ENCODE results near the gene IPO8. TPM values are rescaled to one million over a fixed set of nuclear protein-coding genes. Genes with fewer than 3 reads are reported as not detected.
A peak's percentile ranks its signal among the peaks of the same experiment; 100 is the strongest.

IPO8 gene
- total RNA-seq, 2 donors from 2014 or later: 39.4 to 80.0 TPM

DNA sequence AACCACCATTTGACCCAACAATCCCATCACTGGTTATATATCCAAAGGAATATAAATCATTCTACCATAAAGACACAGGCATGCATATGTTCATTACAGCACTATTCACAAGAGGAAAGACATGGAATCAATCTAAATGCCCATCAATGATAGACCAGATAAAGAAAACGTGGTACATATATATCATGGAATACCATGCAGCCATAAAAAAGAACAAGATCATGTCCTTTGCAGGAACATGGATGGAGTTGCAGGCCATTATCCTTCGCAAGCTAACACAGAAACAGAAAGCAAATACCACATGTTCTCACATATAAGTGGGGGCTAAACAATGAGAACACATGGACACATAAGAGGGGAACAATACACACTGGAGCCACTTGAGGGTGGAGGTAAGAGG lies 43.4 kb upstream of the IPO8 start:
- H3K9me3 Mint-ChIP-seq: peaks cover 5% of the 10 kb centered on the region
- Histone ChIP-seq H3K4me3 (ENCODE audit: low read length) (no peak overlapping the region), H3K4me1 (ENCODE audit: control insufficient read depth, insufficient read depth, low read length) (no peaks in the 10 kb centered on the region), H3K9ac (ENCODE audit: extremely low read depth, low read length, poor library complexity, severe bottlenecking) (no peak overlapping the region), H3K27ac (ENCODE audit: low read depth, low read length) (no peak overlapping the region), H3K9me3 (ENCODE audit: control insufficient read depth, low read length) (peaks cover 7% of the 10 kb centered on the region), H3K36me3 (ENCODE audit: control insufficient read depth, insufficient read depth, low read length) (peaks cover 73% of the 10 kb centered on the region), H3K27me3 (ENCODE audit: control insufficient read depth, insufficient read depth, low read length, poor library complexity, severe bottlenecking) (no peaks in the 10 kb centered on the region)
- no peak overlapping the region for H3K27ac Mint-ChIP-seq
- TF ChIP-seq, protein P1, sequence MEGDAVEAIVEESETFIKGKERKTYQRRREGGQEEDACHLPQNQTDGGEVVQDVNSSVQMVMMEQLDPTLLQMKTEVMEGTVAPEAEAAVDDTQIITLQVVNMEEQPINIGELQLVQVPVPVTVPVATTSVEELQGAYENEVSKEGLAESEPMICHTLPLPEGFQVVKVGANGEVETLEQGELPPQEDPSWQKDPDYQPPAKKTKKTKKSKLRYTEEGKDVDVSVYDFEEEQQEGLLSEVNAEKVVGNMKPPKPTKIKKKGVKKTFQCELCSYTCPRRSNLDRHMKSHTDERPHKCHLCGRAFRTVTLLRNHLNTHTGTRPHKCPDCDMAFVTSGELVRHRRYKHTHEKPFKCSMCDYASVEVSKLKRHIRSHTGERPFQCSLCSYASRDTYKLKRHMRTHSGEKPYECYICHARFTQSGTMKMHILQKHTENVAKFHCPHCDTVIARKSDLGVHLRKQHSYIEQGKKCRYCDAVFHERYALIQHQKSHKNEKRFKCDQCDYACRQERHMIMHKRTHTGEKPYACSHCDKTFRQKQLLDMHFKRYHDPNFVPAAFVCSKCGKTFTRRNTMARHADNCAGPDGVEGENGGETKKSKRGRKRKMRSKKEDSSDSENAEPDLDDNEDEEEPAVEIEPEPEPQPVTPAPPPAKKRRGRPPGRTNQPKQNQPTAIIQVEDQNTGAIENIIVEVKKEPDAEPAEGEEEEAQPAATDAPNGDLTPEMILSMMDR (conservative IDR thresholded peaks at IDR 0.05): no peak
- WGBS, 2 experiments (ENCODE audit: insufficient coverage in 1 of 2, insufficient read length in 1 of 2): 95% methylated on average over 2 of the region's 2 CpGs; no CpG with 5 or more reads in 1 of the 2 experiments
- H3K27me3 Mint-ChIP-seq (ENCODE audit: insufficient read depth): no peaks in the 10 kb centered on the region
- no peaks in the 10 kb centered on the region for H3K4me1 Mint-ChIP-seq
- no peak overlapping the region for H3K4me3 Mint-ChIP-seq
- peaks cover 56% of the 10 kb centered on the region for H3K36me3 Mint-ChIP-seq (ENCODE audit: low read depth)
- DNase-seq: no peak

DNA sequence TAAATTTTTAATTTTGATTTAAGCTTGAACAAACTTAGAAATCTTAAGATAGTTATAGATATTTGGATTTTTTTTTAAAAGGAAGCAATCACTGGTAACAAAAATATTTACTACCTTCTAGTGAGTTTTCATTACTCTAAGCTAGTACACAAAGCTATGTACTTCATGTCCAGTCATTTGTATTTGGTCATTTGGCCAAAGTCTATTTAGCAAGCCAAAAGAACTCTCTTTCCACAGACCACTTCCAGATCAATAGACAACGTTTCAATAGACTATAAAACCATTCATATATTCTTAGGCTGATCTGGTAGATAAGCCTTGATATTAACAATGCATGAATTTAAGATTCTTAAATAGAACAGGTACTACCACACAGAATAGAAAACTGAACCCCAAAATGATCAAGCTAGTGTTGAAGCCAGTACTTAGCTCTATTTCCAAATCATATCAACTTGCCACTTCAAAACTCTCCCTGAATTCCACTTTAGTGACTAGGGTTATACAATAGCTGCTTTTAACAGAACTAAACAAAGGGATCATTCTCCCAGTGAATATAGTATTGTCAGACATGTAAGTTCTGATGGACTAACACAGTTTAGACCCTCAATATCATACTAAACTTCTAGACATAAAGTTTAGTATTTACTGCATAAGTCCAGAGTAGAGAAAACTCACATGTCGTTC lies 37.4 kb upstream of the IPO8 start:
- peaks cover 67% of the 10 kb centered on the region for H3K36me3 Mint-ChIP-seq (ENCODE audit: low read depth)
- Histone ChIP-seq H3K9me3 (ENCODE audit: control insufficient read depth, low read length) (no peaks in the 10 kb centered on the region), H3K9ac (ENCODE audit: extremely low read depth, low read length, poor library complexity, severe bottlenecking) (no peak overlapping the region), H3K4me1 (ENCODE audit: control insufficient read depth, insufficient read depth, low read length) (no peaks in the 10 kb centered on the region), H3K27me3 (ENCODE audit: control insufficient read depth, insufficient read depth, low read length, poor library complexity, severe bottlenecking) (no peaks in the 10 kb centered on the region), H3K36me3 (ENCODE audit: control insufficient read depth, insufficient read depth, low read length) (peaks cover 80% of the 10 kb centered on the region), H3K27ac (ENCODE audit: low read depth, low read length) (peak overlapping the region; percentile 45), H3K4me3 (ENCODE audit: low read length) (no peak overlapping the region)
- DNase-seq: no peak
- no peak overlapping the region for H3K4me3 Mint-ChIP-seq
- no peaks in the 10 kb centered on the region for H3K9me3 Mint-ChIP-seq
- no peaks in the 10 kb centered on the region for H3K4me1 Mint-ChIP-seq
- H3K27me3 Mint-ChIP-seq (ENCODE audit: insufficient read depth): no peaks in the 10 kb centered on the region
- TF ChIP-seq, protein P1 (conservative IDR thresholded peaks at IDR 0.05): no peak
- 93 to 100% methylated on average over 1 to 2 of the region's 2 CpGs for WGBS, 2 experiments (ENCODE audit: insufficient coverage in 1 of 2, insufficient read length in 1 of 2)
- no peak overlapping the region for H3K27ac Mint-ChIP-seq

DNA sequence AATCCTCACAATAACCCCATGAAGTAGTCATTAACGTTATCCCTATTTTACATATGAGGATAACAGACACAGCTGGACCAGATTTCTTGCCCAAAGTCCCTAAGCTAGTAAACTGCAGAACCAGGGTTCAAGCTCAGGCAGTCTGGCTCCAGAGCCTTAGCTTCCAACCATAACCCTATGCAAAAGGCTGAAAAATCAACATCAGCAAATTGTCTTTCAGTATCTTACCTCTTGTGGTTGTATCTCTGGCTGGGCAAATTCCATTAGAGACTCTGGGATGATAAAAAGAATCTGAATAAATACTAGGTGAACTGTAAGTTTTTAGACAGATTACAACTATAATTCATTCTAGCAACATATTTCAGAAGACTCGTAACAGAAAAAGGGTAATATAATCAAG lies 34.3 kb upstream of the IPO8 start:
- H3K9me3 Mint-ChIP-seq: no peaks in the 10 kb centered on the region

More for the DNA sequence above, 34.3 kb upstream of the IPO8 start:
- H3K9ac ChIP-seq (ENCODE audit: extremely low read depth, low read length, poor library complexity, severe bottlenecking): no peak overlapping the region
- TF ChIP-seq, protein P1 (conservative IDR thresholded peaks at IDR 0.05): no peak
- Mint-ChIP-seq H3K36me3 (ENCODE audit: low read depth) (peaks cover 61% of the 10 kb centered on the region), H3K4me3 (no peak overlapping the region), H3K27me3 (ENCODE audit: insufficient read depth) (no peaks in the 10 kb centered on the region), H3K27ac (no peak overlapping the region), H3K4me1 (no peaks in the 10 kb centered on the region)
- H3K27me3 ChIP-seq (ENCODE audit: control insufficient read depth, insufficient read depth, low read length, poor library complexity, severe bottlenecking): no peaks in the 10 kb centered on the region
- H3K27ac ChIP-seq (ENCODE audit: low read depth, low read length): no peak overlapping the region
- no peaks in the 10 kb centered on the region for H3K4me1 ChIP-seq (ENCODE audit: control insufficient read depth, insufficient read depth, low read length)
- no peak for DNase-seq
- H3K4me3 ChIP-seq (ENCODE audit: low read length): no peak overlapping the region
- H3K9me3 ChIP-seq (ENCODE audit: control insufficient read depth, low read length): no peaks in the 10 kb centered on the region
- WGBS, 2 experiments (ENCODE audit: insufficient coverage in 1 of 2, insufficient read length in 1 of 2): 95 to 100% methylated on average over 2 of the region's 2 CpGs
- H3K36me3 ChIP-seq (ENCODE audit: control insufficient read depth, insufficient read depth, low read length): peaks cover 77% of the 10 kb centered on the region

Measured in endodermal cell (in vitro differentiated cells).